ENCODE data around the gene RPL27A. TPM values are rescaled to one million over a fixed set of nuclear protein-coding genes. Genes with fewer than 3 reads are reported as not detected.

RPL27A gene
- total and polyA plus RNA-seq, 8 donors: 724 to 3,217 (median 2,615) TPM

DNA sequence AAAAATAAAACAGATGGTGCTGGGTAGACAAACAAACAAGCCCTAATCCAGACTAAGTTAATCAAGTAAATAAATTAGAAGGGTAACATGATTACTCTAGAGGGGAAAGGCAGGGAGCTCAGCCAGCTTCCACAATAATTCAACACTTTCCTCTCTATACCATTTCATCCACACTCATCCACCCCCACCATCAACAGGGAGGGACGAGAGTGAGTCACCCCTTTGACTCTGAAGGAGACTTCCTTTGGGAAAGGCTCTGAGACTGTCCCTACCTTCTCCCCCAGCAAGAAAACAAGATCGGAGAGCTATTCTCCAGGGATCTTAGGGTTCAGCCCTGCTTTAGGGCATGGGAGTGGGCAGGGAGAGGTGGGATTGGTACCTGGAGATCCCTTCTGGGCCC is 33.2 kb upstream of the RPL27A start:
- TF ChIP-seq, protein P1, sequence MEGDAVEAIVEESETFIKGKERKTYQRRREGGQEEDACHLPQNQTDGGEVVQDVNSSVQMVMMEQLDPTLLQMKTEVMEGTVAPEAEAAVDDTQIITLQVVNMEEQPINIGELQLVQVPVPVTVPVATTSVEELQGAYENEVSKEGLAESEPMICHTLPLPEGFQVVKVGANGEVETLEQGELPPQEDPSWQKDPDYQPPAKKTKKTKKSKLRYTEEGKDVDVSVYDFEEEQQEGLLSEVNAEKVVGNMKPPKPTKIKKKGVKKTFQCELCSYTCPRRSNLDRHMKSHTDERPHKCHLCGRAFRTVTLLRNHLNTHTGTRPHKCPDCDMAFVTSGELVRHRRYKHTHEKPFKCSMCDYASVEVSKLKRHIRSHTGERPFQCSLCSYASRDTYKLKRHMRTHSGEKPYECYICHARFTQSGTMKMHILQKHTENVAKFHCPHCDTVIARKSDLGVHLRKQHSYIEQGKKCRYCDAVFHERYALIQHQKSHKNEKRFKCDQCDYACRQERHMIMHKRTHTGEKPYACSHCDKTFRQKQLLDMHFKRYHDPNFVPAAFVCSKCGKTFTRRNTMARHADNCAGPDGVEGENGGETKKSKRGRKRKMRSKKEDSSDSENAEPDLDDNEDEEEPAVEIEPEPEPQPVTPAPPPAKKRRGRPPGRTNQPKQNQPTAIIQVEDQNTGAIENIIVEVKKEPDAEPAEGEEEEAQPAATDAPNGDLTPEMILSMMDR (IDR thresholded peaks at IDR 0.05): no peak
- intact Hi-C loops (cut with DNase I): no loop called here
- peaks cover 0 to 58% of the 10 kb centered on the region in 2 donors for H3K36me3 ChIP-seq

DNA sequence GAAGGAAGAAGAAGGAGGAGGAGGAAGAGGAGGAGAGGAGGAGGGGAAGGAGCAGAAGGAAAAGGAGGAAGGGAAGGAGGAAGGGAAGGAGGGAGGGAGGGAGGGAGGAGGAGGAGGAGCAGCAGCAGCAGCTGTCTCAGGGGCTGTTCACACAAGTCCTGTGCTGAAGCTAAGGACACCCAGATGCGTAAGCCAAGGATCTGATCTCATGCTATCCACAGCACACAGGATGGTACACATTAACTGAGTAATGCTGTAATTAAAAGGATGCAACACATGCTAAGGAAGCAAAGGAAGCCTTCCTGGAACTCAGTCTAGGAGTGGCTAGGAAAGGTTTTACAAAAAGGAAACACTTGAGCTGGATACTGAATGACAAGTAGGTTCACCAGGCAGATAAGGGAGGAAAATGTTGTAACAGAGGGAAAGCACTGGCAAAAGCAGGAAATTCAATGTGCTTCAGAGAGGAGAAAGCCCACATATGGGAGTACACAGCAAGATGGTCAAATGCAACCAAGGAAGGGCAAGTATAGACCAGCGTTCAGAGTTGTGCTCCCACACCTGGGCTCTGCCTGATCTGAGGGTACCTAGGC is 32.1 kb upstream of the RPL27A start:
- Histone ChIP-seq H3K4me3 (no peak overlapping the region), H3K27me3 (no peaks in the 10 kb centered on the region), H3K36me3 (peaks cover 0 to 47% of the 10 kb centered on the region in 2 donors), H3K27ac (no peak overlapping the region), H3K9me3 (no peaks in the 10 kb centered on the region), H3K4me1 (no peaks in the 10 kb centered on the region)
- TF ChIP-seq, protein P1 (IDR thresholded peaks at IDR 0.05): no peak
- intact Hi-C loops (cut with DNase I): no loop called here
- DNase-seq (no peak), ATAC-seq (no peak)

More for the DNA sequence above, 33.2 kb upstream of the RPL27A start:
- H3K4me1 ChIP-seq: no peaks in the 10 kb centered on the region
- H3K4me3 ChIP-seq: no peak overlapping the region
- DNase-seq (no peak), ATAC-seq (no peak)
- H3K27ac ChIP-seq: no peak overlapping the region
- no peaks in the 10 kb centered on the region for H3K27me3 ChIP-seq
- H3K9me3 ChIP-seq: no peaks in the 10 kb centered on the region

- TF ChIP-seq, protein P1 (IDR thresholded peaks at IDR 0.05): no peak
- no peak for ATAC-seq
- H3K36me3 ChIP-seq: peaks cover 0 to 32% of the 10 kb centered on the region in 2 donors
- H3K9me3 ChIP-seq: no peaks in the 10 kb centered on the region
- intact Hi-C loops (cut with DNase I): no loop called here
- H3K4me1 ChIP-seq: no peaks in the 10 kb centered on the region
- no peaks in the 10 kb centered on the region for H3K27me3 ChIP-seq
- DNase-seq: no peak
- no peak overlapping the region for H3K4me3 ChIP-seq
- H3K27ac ChIP-seq: no peak overlapping the region
Observed at GRCh38 chr11:8652140-8652539, 30.5 kb upstream of the RPL27A start.

- Histone ChIP-seq H3K4me1 (no peaks in the 10 kb centered on the region), H3K4me3 (no peak overlapping the region), H3K27ac (no peak overlapping the region), H3K9me3 (no peaks in the 10 kb centered on the region), H3K36me3 (peaks cover 0 to 8% of the 10 kb centered on the region in 2 donors), H3K27me3 (no peaks in the 10 kb centered on the region)
- TF ChIP-seq, protein P1 (IDR thresholded peaks at IDR 0.05): no peak
- DNase-seq (no peak), ATAC-seq (no peak)
- intact Hi-C loops (cut with DNase I): no loop called here
Observed at GRCh38 chr11:8654503-8654902, 28.1 kb upstream of the RPL27A start.

DNA sequence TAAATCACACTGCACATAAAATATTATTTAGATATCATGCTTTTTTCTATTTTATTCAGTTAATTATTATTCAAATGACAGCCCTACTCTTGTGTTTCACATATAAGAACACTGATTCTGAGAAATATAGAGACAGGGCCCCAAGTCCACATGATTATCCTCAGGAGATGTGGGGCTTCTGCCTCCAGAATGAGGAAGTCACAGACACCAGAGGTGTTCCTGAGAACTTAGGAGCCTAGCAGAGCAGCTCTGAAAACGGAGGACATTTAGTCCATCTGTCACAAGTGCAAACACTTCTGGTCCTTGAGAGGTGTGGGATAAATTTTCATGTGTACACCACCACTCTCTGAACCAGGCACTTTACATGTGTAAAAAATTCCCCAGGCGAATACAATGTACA is 26.3 kb upstream of the RPL27A start:
- TF ChIP-seq, protein P1 (IDR thresholded peaks at IDR 0.05): no peak
- Histone ChIP-seq H3K27me3 (no peaks in the 10 kb centered on the region), H3K4me1 (no peaks in the 10 kb centered on the region), H3K27ac (no peak overlapping the region), H3K36me3 (no peaks in the 10 kb centered on the region), H3K4me3 (no peak overlapping the region), H3K9me3 (no peaks in the 10 kb centered on the region)
- intact Hi-C loops (cut with DNase I): no loop called here
- no peak for DNase-seq
- no peak for ATAC-seq
